Endothelial cell of umbilical vein (primary cell): ENCODE data around the gene PRKAG1. TPM values are rescaled to one million over a fixed set of nuclear protein-coding genes. Genes with fewer than 3 reads are reported as not detected.
A peak's percentile ranks its signal among the peaks of the same experiment; 100 is the strongest.

Experiments used
- BruUV-seq: library from RNA; stranded (reverse); fragments of 400-500 nt; replicated peaks from 2 replicates; lab custom pipeline; 2021; lab: Mats Ljungman, UMichigan
- CTCF ChIA-PET: fragments of 300-600, 350-600 bp; sonication (Branson Sonifier 250); formaldehyde crosslinking; loops from one replicate; lab custom pipeline; 2021; ENCODE audit warnings: antibody characterized with exemption, inconsistent platforms; lab: Charles Lee
- POLR2A ChIA-PET: fragments of 300-600, 350-600 bp; sonication (Branson Sonifier 250); formaldehyde crosslinking; loops from one replicate; lab custom pipeline; 2021; ENCODE audit warnings: antibody characterized with exemption, inconsistent platforms; lab: Charles Lee
- DNase-seq: peaks from one replicate; pipeline ENCODE4 v3.0.0-alpha.2; 2011; ENCODE audit warnings: low read depth, low spot score
- FAIRE-seq: peaks from 2 replicates; lab custom pipeline; 2011; peaks lifted over from hg19 to GRCh38; lab: Jason Lieb, UNC
- H2AFZ ChIP-seq: 2 replicates; pipeline ENCODE4 v1.6.0; 2012; ENCODE audit warnings: low read depth, low read length, control low read depth, inconsistent platforms
- H3K27ac ChIP-seq: 2 replicates; pipeline ENCODE4 v1.5.1; 2011; ENCODE audit warnings: low read depth, mild to moderate bottlenecking, control low read depth, low read length, moderate library complexity; ENCODE audit not compliant: insufficient read depth
- H3K27me3 ChIP-seq, 2 experiments: 2 replicates each; pipeline versions ENCODE4 v1.6.0 to v1.6.1; 2011; ENCODE audit warnings: low read length in 2 of 2, mixed read lengths in 1 of 2; ENCODE audit not compliant: control insufficient read depth in 2 of 2, insufficient read depth in 2 of 2
- H3K36me3 ChIP-seq, 2 experiments: 2 replicates in 1 of 2; 3 replicates in 1 of 2; pipeline ENCODE4 v1.5.1; 2011; ENCODE audit warnings: low read length in 2 of 2, mild to moderate bottlenecking in 1 of 2, moderate library complexity in 1 of 2; ENCODE audit not compliant: control insufficient read depth in 2 of 2, insufficient read depth in 2 of 2; ENCODE audit errors: extremely low read depth in 1 of 2
- H3K4me1 ChIP-seq: 3 replicates; pipeline ENCODE4 v1.5.1; 2011; ENCODE audit warnings: mild to moderate bottlenecking, low read length; ENCODE audit not compliant: control insufficient read depth, insufficient read depth; ENCODE audit errors: extremely low read depth
- H3K4me2 ChIP-seq: 2 replicates; pipeline ENCODE4 v1.6.1; 2011; ENCODE audit warnings: low read length, control low read depth, mixed read lengths; ENCODE audit not compliant: insufficient read depth
- H3K4me3 ChIP-seq, 3 experiments: fragments of 200-600 bp in 1 of 3; sonication (generic), shearing (Covaris generic) in 1 of 3; replicated peaks in 1 of 3; 2 replicates each; pipeline ENCODE4 v1.5.1; 2011 to 2016; ENCODE audit warnings: control low read depth in 3 of 3, low read length in 3 of 3, mild to moderate bottlenecking in 2 of 3, inconsistent platforms in 1 of 3, low read depth in 1 of 3, moderate library complexity in 1 of 3; ENCODE audit not compliant: insufficient read depth in 1 of 3
- H3K79me2 ChIP-seq: 2 replicates; pipeline ENCODE4 v1.6.0; 2012; ENCODE audit warnings: low read length, inconsistent platforms; ENCODE audit not compliant: control insufficient read depth, insufficient read depth
- H3K9ac ChIP-seq: replicated peaks from 2 replicates; pipeline ENCODE3; 2011; ENCODE audit warnings: low read length, control low read depth; ENCODE audit not compliant: insufficient read depth; ENCODE audit errors: extremely low read depth
- H3K9me1 ChIP-seq: replicated peaks from 3 replicates; pipeline ENCODE4 v1.6.0; 2011; ENCODE audit warnings: mild to moderate bottlenecking, low read length; ENCODE audit not compliant: control insufficient read depth, insufficient read depth; ENCODE audit errors: extremely low read depth
- H3K9me3 ChIP-seq: replicated peaks from 2 replicates; pipeline ENCODE4 v1.5.1; 2012; ENCODE audit warnings: low read length, inconsistent platforms; ENCODE audit not compliant: control insufficient read depth, insufficient read depth
- H4K20me1 ChIP-seq: replicated peaks from 2 replicates; pipeline ENCODE3; 2011; ENCODE audit warnings: mild to moderate bottlenecking, low read length; ENCODE audit not compliant: control insufficient read depth, insufficient read depth; ENCODE audit errors: extremely low read depth
- CTCF ChIP-seq, 2 donors: IDR thresholded peaks; 1 replicate in 1 of 2; 2 replicates in 1 of 2; pipeline ENCODE4 v1.5.1; 2011; ENCODE audit warnings: low read length in 2 of 2, mild to moderate bottlenecking in 2 of 2, moderate library complexity in 2 of 2, control low read depth in 1 of 2, inconsistent platforms in 1 of 2, low read depth in 1 of 2; ENCODE audit not compliant: insufficient read depth in 1 of 2; ENCODE audit errors: extremely low read depth in 1 of 2
- EZH2 ChIP-seq: IDR thresholded peaks from 2 replicates; pipeline ENCODE4 v1.6.1; 2012; ENCODE audit warnings: borderline replicate concordance, low read depth, mild to moderate bottlenecking, moderate library complexity, low read length, inconsistent platforms; ENCODE audit not compliant: severe bottlenecking
- FOS ChIP-seq: IDR thresholded peaks from 2 replicates; pipeline ENCODE4 v1.6.1; 2011; ENCODE audit warnings: mild to moderate bottlenecking, low read length, moderate library complexity, borderline replicate concordance; ENCODE audit not compliant: insufficient read depth
- GATA2 ChIP-seq: IDR thresholded peaks from 2 replicates; pipeline ENCODE4 v1.7.0; 2011; ENCODE audit warnings: low read depth, mild to moderate bottlenecking, moderate library complexity, mixed read lengths, low read length; ENCODE audit not compliant: insufficient read length, insufficient read depth
- MAX ChIP-seq: IDR thresholded peaks from 2 replicates; pipeline ENCODE4 v1.6.1; 2011; ENCODE audit not compliant: insufficient read depth, insufficient read length
- MYC ChIP-seq: IDR thresholded peaks from one replicate; pipeline ENCODE4 v1.6.1; 2011; ENCODE audit warnings: mild to moderate bottlenecking, low read depth, low read length
- POLR2A ChIP-seq: IDR thresholded peaks from 2 replicates; pipeline ENCODE4 v1.6.1; 2012; ENCODE audit warnings: low read depth, mild to moderate bottlenecking, control low read depth, low read length
- POLR2AphosphoS5 ChIP-seq: IDR thresholded peaks from 2 replicates; pipeline ENCODE4 v1.6.1; 2012; ENCODE audit warnings: low read depth, mild to moderate bottlenecking, control low read depth, low read length, moderate library complexity; ENCODE audit not compliant: insufficient read depth
- dilution Hi-C: fragments of 300-500 bp; cut with MboI; formaldehyde crosslinking; loops from one replicate; pipeline ENCODE4 v1.15.0; 2019; ENCODE audit warnings: low sequenced_read_pairs; ENCODE audit not compliant: extremely low pct_ligation_motif_present
- intact Hi-C: fragments of 100-400 bp; cut with micrococcal nuclease; formaldehyde crosslinking; loops from one replicate; pipeline ENCODE4 v1.10.0; 2022
- polyA plus RNA-seq, 4 experiments: library from polyadenylated mRNA; depleted of rRNA in 3 of 4; stranded (reverse) in 3 of 4; unstranded in 1 of 4; fragments of >200 nt; gene quantifications; 2 replicates each; pipeline versions ENCODE4 v1.2.1 to v1.2.3, GENCODE V29; 2011 to 2012; ENCODE audit warnings: missing spikeins in 1 of 4
- total RNA-seq: library from RNA; stranded (reverse); gene quantifications from 2 replicates; pipeline ENCODE4 v1.2.3, GENCODE V29; 2021

PRKAG1 gene
- total and polyA plus RNA-seq, 2 donors (not counting 3 experiments of a cell fraction or from before 2014, with no cell fraction given) = 52.1 to 54.9 TPM

GRCh38 chr12:49061157-49061650, 42.6 kb upstream of the PRKAG1 start:
- TF ChIP-seq EZH2 (no peak), POLR2AphosphoS5 (no peak), MAX (no peak), POLR2A (no peak), CTCF (IDR thresholded peaks at IDR 0.05; ENCODE audit: extremely low read depth in 1 of 2, insufficient read depth in 1 of 2, low read depth in 1 of 2, low read length in 2 of 2) (no peak), GATA2 (no peak), FOS (no peak), MYC (no peak)
- POLR2A ChIA-PET = no interaction called here
- peaks cover 32% of the 10 kb centered on the region for H3K4me1 ChIP-seq

More at GRCh38 chr12:49061157-49061650, 42.6 kb upstream of the PRKAG1 start:
- Histone ChIP-seq H3K27me3 (no peaks in the 10 kb centered on the region), H3K9me3 (no peaks in the 10 kb centered on the region), H4K20me1 (peaks cover 4% of the 10 kb centered on the region), H3K9ac (peak overlapping the region; percentile 97), H3K4me2 (peak overlapping the region; percentile 72), H3K4me3 (peak overlapping the region; percentile 73 to 97 (median 77)), H3K9me1 (no peaks in the 10 kb centered on the region), H3K27ac (peak overlapping the region; percentile 93), H2AFZ (peak overlapping the region; percentile 73), H3K79me2 (peaks cover 47% of the 10 kb centered on the region), H3K36me3 (no peaks in the 10 kb centered on the region)
- intact Hi-C loops = loop anchor here (2.0 kb wide), 1 partner anchor 42 kb away; the partner anchor contains the start of gene PRKAG1
- FAIRE-seq (no peak), DNase-seq (no peak)
- CTCF ChIA-PET = interaction anchor here (0.9 kb wide), 1 partner anchor 27 kb away, joined by 3 read pairs; no protein-coding TSS in a partner anchor
- dilution Hi-C loops = no loop called here
- BruUV-seq = TSS peak; percentile 71
